ENCODE measurements around the gene HS3ST3A1. TPM values are rescaled to one million over a fixed set of nuclear protein-coding genes. Genes with fewer than 3 reads are reported as not detected.

Gene HS3ST3A1
- total RNA-seq, 1 experiment from 2014 or later = 3.4 TPM

GRCh38 chr17:13521784-13522183 is 79.9 kb downstream of the HS3ST3A1 start:
- Mint-ChIP-seq H3K36me3 (ENCODE audit: insufficient read depth in 1 of 3, low read depth in 3 of 3) (no peaks in the 10 kb centered on the region), H3K4me1 (0 out of 4 replicates have a peak, but pooled peaks cover 0 to 3% of the 10 kb centered on the region in 2 experiments), H3K27me3 (ENCODE audit: low read depth) (no peaks in the 10 kb centered on the region), H3K9me3 (no peaks in the 10 kb centered on the region), H3K27ac (no peak overlapping the region), H3K4me3 (no peak overlapping the region)
- no peak overlapping the region for H2AFZ ChIP-seq (ENCODE audit: low read length)
- WGBS (ENCODE audit: extremely low coverage, insufficient read length, low lambda C conversion rate) = no CpG with 5 or more reads among the region's 4 CpGs
- H3K14ac ChIP-seq (ENCODE audit: insufficient read depth, low read length) = no peak overlapping the region
- no peak overlapping the region for H3K18ac ChIP-seq (ENCODE audit: insufficient read length, low read depth, low read length)
- no peaks in the 10 kb centered on the region for H3K79me2 ChIP-seq (ENCODE audit: insufficient read depth, low read length)
- no peaks in the 10 kb centered on the region for H3K9me3 ChIP-seq (ENCODE audit: control insufficient read depth, low read depth, low read length)
- H2BK15ac ChIP-seq (ENCODE audit: low read depth, low read length) = no peak overlapping the region
- H3K4me1 ChIP-seq (ENCODE audit: insufficient read depth, low read length) = no peaks in the 10 kb centered on the region
- no peak overlapping the region for H3K4ac ChIP-seq (ENCODE audit: low read depth, low read length)
- no peak overlapping the region for H2BK120ac ChIP-seq (ENCODE audit: low read depth, low read length, poor library complexity, severe bottlenecking)
- no peaks in the 10 kb centered on the region for H3K27me3 ChIP-seq (ENCODE audit: insufficient read depth, low read length)
- no peak for DNase-seq
- H2BK20ac ChIP-seq (ENCODE audit: low read depth, low read length, poor library complexity, severe bottlenecking) = no peak overlapping the region
- H4K91ac ChIP-seq (ENCODE audit: insufficient read length, low read depth, low read length) = no peak overlapping the region
- H3K9ac ChIP-seq (ENCODE audit: extremely low read depth, insufficient read length, low read length) = no peak overlapping the region
- H4K8ac ChIP-seq (replicated peaks; ENCODE audit: insufficient read length, low read depth, low read length) = no peak overlapping the region
- no peak overlapping the region for H2BK12ac ChIP-seq (ENCODE audit: insufficient read length, low read depth, low read length)
- no peak overlapping the region for H4K5ac ChIP-seq (ENCODE audit: insufficient read length, low read depth, low read length)
- H2BK5ac ChIP-seq (ENCODE audit: insufficient read length, low read length) = no peak overlapping the region
- H2AK5ac ChIP-seq (ENCODE audit: insufficient read length, low read length) = no peak overlapping the region
- no peak overlapping the region for H3T11ph ChIP-seq (ENCODE audit: low read length)
- no peaks in the 10 kb centered on the region for H3K79me1 ChIP-seq (ENCODE audit: insufficient read depth, low read depth, low read length, poor library complexity, severe bottlenecking)
- H3K27ac ChIP-seq (ENCODE audit: insufficient read length, low read depth, low read length) = no peak overlapping the region
- H3K56ac ChIP-seq (ENCODE audit: insufficient read length, low read depth, low read length) = no peak overlapping the region
- H3K4me2 ChIP-seq (ENCODE audit: insufficient read depth, insufficient read length, low read length) = no peak overlapping the region
- TF ChIP-seq CTCF (conservative IDR thresholded peaks at IDR 0.05) = no peak
- H4K20me1 ChIP-seq (ENCODE audit: control insufficient read depth, insufficient read depth, insufficient read length) = no peaks in the 10 kb centered on the region
- H3K23me2 ChIP-seq (ENCODE audit: insufficient read length, low read depth, low read length, poor library complexity, severe bottlenecking) = no peaks in the 10 kb centered on the region
- H3K23ac ChIP-seq (ENCODE audit: insufficient read length, low read depth, low read length) = no peak overlapping the region
